ENCODE measurements around the gene RPS6KA5. TPM values are rescaled to one million over a fixed set of nuclear protein-coding genes. Genes with fewer than 3 reads are reported as not detected.
"Not testable (repeated sequence)": the region's sequence is repeated elsewhere in the genome, so short reads cannot be mapped to it uniquely, and the experiment has no call there.

Gene RPS6KA5
- polyA plus RNA-seq, 3 donors from 2014 or later = 11.1 to 19.0 (median 16.6) TPM

DNA sequence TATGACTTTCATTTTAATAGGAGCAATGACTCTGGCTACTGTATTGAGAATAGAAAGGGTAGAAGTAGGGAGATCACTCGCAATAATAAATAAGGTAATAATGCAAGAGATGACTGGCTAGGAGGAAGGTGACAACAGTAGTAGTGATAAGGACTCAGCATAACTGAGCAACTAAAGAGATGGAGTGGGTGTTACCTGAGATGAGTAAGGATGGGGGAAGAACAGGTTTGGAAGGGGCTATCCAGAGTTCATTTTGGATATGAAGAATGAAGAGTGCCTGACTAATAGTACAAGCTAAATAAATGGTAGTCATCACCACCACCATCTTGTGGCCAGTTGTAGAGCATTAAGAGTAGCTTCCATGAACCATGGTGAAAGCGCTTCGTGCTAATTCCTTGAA, 101.1 kb downstream of the RPS6KA5 start:
- Mint-ChIP-seq H3K4me1 (no peaks in the 10 kb centered on the region), H3K36me3 (peaks cover 27 to 33% (median 31%) of the 10 kb centered on the region in 3 donors), H3K9me3 (peaks cover 6 to 26% (median 21%) of the 10 kb centered on the region in 6 donors), H3K27ac (no peak overlapping the region), H3K27me3 (ENCODE audit: low read depth in 3 of 3) (no peaks in the 10 kb centered on the region), H3K4me3 (no peak overlapping the region)
- DNase-seq = no peak

DNA sequence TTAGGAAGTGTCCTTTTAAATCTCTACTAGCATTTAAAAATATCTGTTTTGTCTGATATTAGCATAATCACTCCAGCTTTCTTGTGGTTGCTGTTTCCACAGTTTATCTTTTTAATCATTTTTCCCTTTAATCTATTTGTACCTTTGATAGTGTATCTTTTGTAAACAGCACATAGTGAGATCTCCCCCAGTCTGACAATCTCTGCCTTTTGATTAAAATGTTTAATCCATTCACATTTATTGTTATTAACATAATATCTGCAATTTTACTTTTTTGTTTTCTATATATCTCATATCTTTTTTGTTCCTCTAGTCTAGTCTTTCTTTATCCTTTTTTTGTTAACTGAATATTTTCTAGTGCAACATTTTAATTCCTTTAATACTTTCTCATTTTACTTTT, 104.2 kb downstream of the RPS6KA5 start:
- no peaks in the 10 kb centered on the region for H3K27me3 Mint-ChIP-seq (ENCODE audit: low read depth in 3 of 3)
- H3K4me1 Mint-ChIP-seq = no peaks in the 10 kb centered on the region
- H3K36me3 Mint-ChIP-seq = peaks cover 31 to 54% (median 42%) of the 10 kb centered on the region in 3 donors
- DNase-seq = no peak
- H3K4me3 Mint-ChIP-seq = no peak overlapping the region
- H3K27ac Mint-ChIP-seq = no peak overlapping the region
- peaks cover 6 to 42% (median 31%) of the 10 kb centered on the region in 6 donors for H3K9me3 Mint-ChIP-seq

DNA sequence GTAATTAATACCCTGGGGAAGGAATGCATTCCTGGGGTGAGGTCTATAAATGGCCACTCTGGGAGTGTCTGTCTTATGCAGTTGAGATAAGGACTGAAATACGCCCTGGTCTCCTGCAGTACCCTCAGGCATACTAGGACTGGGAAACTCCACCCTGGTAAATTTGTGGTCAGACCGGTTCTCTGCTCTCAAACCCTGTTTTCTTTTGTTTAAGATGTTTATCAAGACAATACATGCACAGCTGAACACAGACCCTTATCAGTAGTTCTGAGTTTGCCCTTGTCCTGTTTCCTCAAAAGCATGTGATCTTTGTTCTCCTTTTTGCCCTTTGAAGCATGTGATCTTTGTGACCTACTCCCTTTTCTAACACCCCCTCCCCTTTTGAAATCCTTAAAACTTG, 106.8 kb downstream of the RPS6KA5 start:
- Mint-ChIP-seq H3K36me3 (peaks cover 27 to 50% (median 38%) of the 10 kb centered on the region in 3 donors), H3K9me3 (peaks cover 6 to 42% (median 31%) of the 10 kb centered on the region in 6 donors), H3K4me1 (peaks cover 6 to 11% of the 10 kb centered on the region in 2 donors)
- H3K27ac Mint-ChIP-seq; H3K27me3 Mint-ChIP-seq (ENCODE audit: low read depth in 3 of 3); DNase-seq; H3K4me3 Mint-ChIP-seq: not testable (repeated sequence)

DNA sequence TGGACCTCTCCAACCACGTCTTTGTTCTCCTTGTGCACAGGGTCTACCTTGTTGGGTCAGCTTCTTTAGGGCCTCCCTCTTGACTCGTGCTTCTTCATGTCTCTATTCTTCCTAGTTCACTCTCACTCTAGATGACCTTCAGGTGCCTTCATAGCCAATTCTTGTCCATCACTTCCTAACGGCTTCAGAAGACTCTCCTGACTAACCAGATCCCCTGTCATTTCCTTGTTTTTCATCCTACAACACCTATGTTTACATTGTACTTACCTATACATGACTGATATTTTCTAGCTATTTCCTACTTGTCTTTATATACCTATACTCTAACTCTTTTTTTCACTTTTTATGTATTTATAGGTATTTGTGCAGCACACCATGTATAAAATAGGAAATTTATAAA, 117.1 kb downstream of the RPS6KA5 start:
- DNase-seq = no peak
- Mint-ChIP-seq H3K36me3 (peaks cover 23 to 46% (median 36%) of the 10 kb centered on the region in 3 donors), H3K9me3 (peaks cover 7 to 16% (median 9%) of the 10 kb centered on the region in 6 donors), H3K4me1 (peaks cover 8 to 19% of the 10 kb centered on the region in 2 donors), H3K4me3 (no peak overlapping the region), H3K27me3 (ENCODE audit: low read depth in 3 of 3) (no peaks in the 10 kb centered on the region), H3K27ac (no peak overlapping the region)

DNA sequence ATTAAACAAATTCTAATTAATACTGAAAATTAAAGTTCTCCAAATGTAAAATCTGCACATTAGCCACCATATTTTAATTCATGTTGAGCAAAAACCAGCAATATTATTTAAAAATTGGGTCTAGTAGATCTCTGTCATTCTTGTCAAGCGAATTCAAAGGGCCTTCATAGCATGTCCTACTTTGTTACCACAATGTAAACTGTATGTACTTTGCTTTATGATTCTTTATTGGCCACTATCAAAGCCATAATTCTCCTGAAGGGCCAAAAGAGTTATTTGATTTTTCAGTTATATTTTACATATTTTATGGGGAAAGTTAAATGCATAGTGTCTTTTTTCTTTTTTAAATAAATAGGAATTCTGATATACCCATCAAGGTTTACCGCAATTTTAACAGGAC, 117.9 kb downstream of the RPS6KA5 start:
- no peak overlapping the region for H3K4me3 Mint-ChIP-seq
- no peaks in the 10 kb centered on the region for H3K27me3 Mint-ChIP-seq (ENCODE audit: low read depth in 3 of 3)
- no peak for DNase-seq
- H3K4me1 Mint-ChIP-seq = peaks cover 3 to 11% of the 10 kb centered on the region in 2 donors
- H3K9me3 Mint-ChIP-seq = peaks cover 7 to 16% (median 9%) of the 10 kb centered on the region in 6 donors
- H3K36me3 Mint-ChIP-seq = peaks cover 29 to 50% (median 41%) of the 10 kb centered on the region in 3 donors
- no peak overlapping the region for H3K27ac Mint-ChIP-seq

DNA sequence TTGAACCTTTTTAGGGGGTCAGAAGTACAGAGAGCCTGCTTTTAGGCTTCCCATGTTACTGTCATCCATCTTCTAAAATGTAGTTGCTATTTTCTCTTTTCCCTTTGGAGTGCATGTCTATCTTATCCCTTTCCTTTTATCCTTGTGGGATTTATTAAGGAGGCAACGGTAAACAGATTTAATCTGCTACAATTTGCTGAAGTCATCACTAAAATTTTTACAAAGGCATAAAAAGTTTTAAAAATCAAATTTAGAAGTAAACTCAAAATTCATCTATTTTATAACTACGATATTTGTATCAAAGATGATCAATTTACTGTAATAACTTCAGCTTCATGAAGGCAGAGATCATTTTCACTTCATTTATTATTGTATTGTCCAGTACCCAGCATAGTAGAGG, 118.7 kb downstream of the RPS6KA5 start:
- peaks cover 1 to 3% of the 10 kb centered on the region in 2 donors for H3K4me1 Mint-ChIP-seq
- DNase-seq = no peak
- H3K4me3 Mint-ChIP-seq = no peak overlapping the region
- peaks cover 8 to 16% (median 9%) of the 10 kb centered on the region in 6 donors for H3K9me3 Mint-ChIP-seq
- peaks cover 37 to 56% (median 47%) of the 10 kb centered on the region in 3 donors for H3K36me3 Mint-ChIP-seq
- H3K27ac Mint-ChIP-seq = no peak overlapping the region
- peaks cover 0 to 2% (median 0%) of the 10 kb centered on the region in 3 donors for H3K27me3 Mint-ChIP-seq (ENCODE audit: low read depth in 3 of 3)

DNA sequence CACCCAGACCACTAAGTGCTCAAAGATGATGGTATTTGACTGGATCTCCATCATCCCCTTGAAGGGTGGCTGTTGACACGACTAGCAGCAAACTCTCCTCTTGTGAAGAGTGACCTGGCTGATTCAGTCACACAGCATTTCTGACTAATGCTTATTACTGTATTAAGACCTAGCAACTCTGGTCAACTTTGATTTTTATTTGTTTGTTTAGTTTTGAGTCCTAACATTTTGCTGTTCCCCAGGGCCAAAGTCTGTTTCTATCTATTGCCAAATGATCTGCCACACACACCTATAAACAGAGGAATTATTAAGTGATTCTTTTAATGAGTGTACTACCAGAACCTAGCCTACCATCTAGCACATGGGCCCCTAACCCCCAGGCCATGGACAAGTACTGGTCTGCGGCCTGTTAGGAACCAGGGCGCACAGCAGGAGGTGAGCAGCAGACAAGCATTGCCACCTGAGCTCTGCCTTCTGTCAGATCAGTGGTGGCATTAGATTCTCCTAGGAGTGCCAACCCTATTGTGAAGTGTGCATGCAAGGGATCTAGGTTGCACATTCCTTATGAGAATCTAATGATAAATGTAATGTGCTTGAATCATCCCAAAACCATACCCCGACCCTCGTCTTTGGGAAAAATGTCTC, 120.0 kb downstream of the RPS6KA5 start:
- H3K9me3 Mint-ChIP-seq = peaks cover 8 to 16% (median 9%) of the 10 kb centered on the region in 6 donors
- H3K27me3 Mint-ChIP-seq (ENCODE audit: low read depth in 3 of 3) = peaks cover 0 to 2% (median 0%) of the 10 kb centered on the region in 3 donors
- DNase-seq = no peak
- H3K27ac Mint-ChIP-seq = no peak overlapping the region
- no peaks in the 10 kb centered on the region for H3K4me1 Mint-ChIP-seq
- H3K36me3 Mint-ChIP-seq = peaks cover 37 to 50% (median 40%) of the 10 kb centered on the region in 3 donors
- no peak overlapping the region for H3K4me3 Mint-ChIP-seq

DNA sequence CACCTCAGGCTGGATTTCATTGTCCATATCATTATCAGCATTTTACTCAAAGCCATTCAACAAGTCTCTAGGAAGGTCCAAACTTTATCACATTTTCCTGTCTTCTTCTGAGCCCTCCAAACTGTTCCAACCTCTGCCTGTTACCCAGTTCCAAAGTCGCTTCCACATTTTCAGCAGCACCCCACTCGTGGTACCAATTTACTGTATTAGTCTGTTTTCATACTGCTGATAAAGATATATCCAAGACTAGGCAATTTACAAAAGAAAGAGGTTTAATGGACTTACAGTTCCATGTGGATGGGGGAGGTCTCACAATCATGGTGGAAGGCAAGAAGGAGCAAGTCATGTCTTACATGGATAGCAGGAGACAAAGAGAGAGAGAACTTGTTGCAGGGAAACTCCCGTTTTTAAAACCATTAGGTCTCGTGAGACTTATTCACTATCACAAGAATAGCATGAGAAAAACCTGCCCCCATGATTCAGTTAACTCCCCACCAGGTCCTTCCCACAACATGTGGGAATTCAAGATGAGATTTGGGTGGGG, 121.1 kb downstream of the RPS6KA5 start:
- not testable (repeated sequence) for H3K27ac Mint-ChIP-seq; H3K4me3 Mint-ChIP-seq; H3K4me1 Mint-ChIP-seq; DNase-seq; H3K27me3 Mint-ChIP-seq (ENCODE audit: low read depth in 3 of 3)
- peaks cover 37 to 50% (median 40%) of the 10 kb centered on the region in 3 donors for H3K36me3 Mint-ChIP-seq
- peaks cover 8 to 16% (median 9%) of the 10 kb centered on the region in 6 donors for H3K9me3 Mint-ChIP-seq

DNA sequence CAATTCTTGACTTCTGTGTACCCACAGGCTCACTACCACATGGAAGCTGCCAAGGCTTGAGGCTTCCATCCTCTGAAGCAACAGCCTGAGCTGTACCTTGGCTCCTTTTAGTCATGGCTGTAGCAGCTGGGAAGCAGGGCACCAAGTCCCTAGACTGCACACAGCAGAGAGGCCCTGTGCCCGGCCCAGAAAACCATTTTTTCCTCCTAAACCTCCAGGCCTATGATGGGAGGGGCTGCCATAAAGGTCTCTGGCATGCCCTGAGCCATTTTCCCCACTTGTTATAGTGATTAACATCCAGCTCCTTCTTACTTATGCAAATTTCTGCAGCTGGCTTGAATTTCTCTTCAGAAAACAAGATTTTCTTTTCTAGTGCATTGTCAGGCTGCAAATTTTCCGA, 121.8 kb downstream of the RPS6KA5 start:
- Mint-ChIP-seq H3K4me3 (no peak overlapping the region), H3K36me3 (peaks cover 37 to 50% (median 40%) of the 10 kb centered on the region in 3 donors), H3K27ac (no peak overlapping the region), H3K27me3 (ENCODE audit: low read depth in 3 of 3) (peaks cover 0 to 2% (median 0%) of the 10 kb centered on the region in 3 donors), H3K4me1 (no peaks in the 10 kb centered on the region), H3K9me3 (peaks cover 8 to 16% (median 9%) of the 10 kb centered on the region in 6 donors)
- DNase-seq = no peak

DNA sequence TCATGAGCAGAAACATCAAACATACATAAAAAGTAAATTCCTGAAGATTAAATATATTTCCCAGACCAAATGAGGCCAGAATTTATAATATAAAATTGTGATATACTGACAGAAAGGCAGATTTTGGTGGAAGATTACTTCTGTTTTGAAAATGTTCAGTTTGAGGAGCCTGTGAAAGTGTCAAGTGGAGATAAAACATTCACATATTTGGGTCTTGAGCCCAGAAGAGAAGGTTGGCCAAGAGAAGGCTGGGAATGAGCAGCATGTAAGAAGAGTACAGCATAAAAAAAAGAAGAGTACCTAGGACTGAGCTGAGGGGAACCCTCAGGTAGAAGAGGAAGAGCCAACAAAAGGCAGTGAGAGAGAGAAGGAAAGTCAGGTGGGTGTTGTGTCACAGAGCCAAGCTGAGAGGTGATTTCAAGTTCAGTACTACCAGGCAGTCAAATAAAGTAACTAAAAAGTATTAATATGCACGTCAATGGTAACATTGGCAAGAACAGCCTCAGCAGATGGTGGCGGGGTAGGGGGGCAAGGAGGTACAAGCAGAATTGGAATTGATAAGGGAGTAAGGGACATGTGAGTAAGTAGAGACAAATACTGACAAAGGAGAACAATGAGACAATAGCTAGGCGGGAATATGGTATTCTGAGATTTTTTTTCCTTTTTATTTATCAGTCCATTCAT, 123.5 kb downstream of the RPS6KA5 start:
- Mint-ChIP-seq H3K27ac (no peak overlapping the region), H3K4me3 (no peak overlapping the region), H3K4me1 (no peaks in the 10 kb centered on the region), H3K27me3 (ENCODE audit: low read depth in 3 of 3) (peaks cover 0 to 2% (median 0%) of the 10 kb centered on the region in 3 donors), H3K9me3 (peaks cover 8 to 16% (median 9%) of the 10 kb centered on the region in 6 donors), H3K36me3 (peaks cover 33 to 43% (median 36%) of the 10 kb centered on the region in 3 donors)
- no peak for DNase-seq

DNA sequence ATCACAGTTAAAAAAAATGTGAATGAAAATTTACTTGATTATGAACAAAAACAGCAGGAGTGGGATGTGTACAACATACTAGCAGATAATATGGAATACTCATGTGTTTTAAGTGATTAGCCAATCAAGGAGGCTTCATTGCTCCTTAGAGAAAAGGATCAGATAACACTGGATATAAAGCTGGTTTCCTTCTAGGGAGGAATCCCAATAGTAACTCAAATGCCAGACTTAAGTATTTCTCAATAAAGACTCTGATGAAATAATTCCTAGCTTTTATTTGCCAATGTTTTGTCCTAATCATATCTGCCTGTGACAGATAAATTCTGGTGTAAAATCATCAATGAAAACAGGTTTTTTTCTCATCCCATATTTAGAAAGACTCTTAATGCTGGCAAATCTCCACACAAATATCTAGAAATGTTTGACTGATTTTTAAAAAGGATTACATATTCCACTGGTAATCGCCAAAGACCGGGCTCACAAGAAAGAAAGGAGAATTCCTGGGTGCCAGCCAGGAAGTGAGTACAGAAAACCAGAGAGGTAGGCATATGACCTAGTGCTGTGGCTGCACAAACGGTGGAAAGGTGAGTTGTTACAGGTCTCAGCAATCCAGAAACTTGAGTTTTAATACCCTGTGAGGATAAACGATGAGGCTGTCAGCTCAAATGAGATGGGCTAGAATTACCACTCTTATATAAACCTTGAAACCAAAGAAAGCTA, 135.7 kb downstream of the RPS6KA5 start:
- Mint-ChIP-seq H3K27me3 (ENCODE audit: low read depth in 3 of 3) (peaks cover 0 to 2% (median 0%) of the 10 kb centered on the region in 3 donors), H3K4me1 (no peaks in the 10 kb centered on the region), H3K4me3 (no peak overlapping the region), H3K9me3 (no peaks in the 10 kb centered on the region), H3K27ac (no peak overlapping the region), H3K36me3 (peaks cover 7 to 18% (median 9%) of the 10 kb centered on the region in 3 donors)
- no peak for DNase-seq

DNA sequence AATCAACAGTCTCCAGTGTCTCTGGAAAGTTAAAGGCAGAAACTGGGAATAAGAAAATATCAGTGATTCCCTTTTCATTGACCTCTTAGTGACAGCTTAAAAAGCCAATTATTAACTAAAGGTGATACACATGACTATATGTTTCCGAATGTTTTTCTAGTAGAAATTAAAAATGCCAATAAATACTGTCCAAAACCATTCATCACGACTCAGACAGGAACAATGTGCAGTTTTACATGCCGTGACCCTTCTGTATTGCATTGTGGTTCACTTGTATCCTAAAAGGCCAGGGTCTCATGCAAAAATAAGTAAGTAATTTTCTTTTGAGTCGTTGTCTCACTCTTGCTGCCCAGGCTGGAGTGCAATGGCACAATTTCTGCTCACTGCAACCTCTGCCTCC, 138.3 kb downstream of the RPS6KA5 start:
- peaks cover 0 to 2% (median 0%) of the 10 kb centered on the region in 3 donors for H3K27me3 Mint-ChIP-seq (ENCODE audit: low read depth in 3 of 3)
- peaks cover 7 to 29% (median 27%) of the 10 kb centered on the region in 3 donors for H3K36me3 Mint-ChIP-seq
- H3K27ac Mint-ChIP-seq = no peak overlapping the region
- H3K4me1 Mint-ChIP-seq = no peaks in the 10 kb centered on the region
- H3K9me3 Mint-ChIP-seq = no peaks in the 10 kb centered on the region
- DNase-seq = no peak
- no peak overlapping the region for H3K4me3 Mint-ChIP-seq

DNA sequence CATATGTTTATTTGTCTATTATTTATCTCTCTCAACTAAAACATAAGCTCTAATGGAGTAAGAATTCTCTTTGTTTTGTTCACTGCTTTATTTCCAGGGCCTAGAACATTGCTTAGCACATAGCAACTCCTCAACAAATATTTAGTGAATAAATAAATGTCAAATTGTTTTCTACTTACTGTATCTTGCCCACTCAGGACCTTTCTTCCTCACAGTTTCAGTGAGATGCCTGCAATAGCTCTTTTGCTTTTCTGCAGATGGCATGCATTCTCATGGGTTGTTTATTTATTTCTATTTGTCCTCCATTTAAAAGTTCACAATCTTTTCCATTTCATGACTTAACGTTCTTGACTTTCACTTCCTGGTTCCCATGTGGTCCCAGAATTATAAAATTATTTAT, 149.3 kb downstream of the RPS6KA5 start:
- no peak for DNase-seq
- peaks cover 0 to 6% (median 1%) of the 10 kb centered on the region in 3 donors for H3K27me3 Mint-ChIP-seq (ENCODE audit: low read depth in 3 of 3)
- H3K9me3 Mint-ChIP-seq = no peaks in the 10 kb centered on the region
- peaks cover 0 to 6% (median 4%) of the 10 kb centered on the region in 3 donors for H3K36me3 Mint-ChIP-seq
- no peak overlapping the region for H3K4me3 Mint-ChIP-seq
- peaks cover 6 to 8% of the 10 kb centered on the region in 2 donors for H3K4me1 Mint-ChIP-seq
- H3K27ac Mint-ChIP-seq = peak overlapping the region in 1 of 6 donors; percentile 14
